SW480 (cell line): ENCODE data around the gene ZBTB32.
A peak's percentile ranks its signal among the peaks of the same experiment; 100 is the strongest.

ENCODE experiments used
- DNase-seq: peaks from one replicate; pipeline ENCODE4 v3.0.0-alpha.2; 2016; ENCODE audit warnings: low spot score

ZBTB32 gene

DNA sequence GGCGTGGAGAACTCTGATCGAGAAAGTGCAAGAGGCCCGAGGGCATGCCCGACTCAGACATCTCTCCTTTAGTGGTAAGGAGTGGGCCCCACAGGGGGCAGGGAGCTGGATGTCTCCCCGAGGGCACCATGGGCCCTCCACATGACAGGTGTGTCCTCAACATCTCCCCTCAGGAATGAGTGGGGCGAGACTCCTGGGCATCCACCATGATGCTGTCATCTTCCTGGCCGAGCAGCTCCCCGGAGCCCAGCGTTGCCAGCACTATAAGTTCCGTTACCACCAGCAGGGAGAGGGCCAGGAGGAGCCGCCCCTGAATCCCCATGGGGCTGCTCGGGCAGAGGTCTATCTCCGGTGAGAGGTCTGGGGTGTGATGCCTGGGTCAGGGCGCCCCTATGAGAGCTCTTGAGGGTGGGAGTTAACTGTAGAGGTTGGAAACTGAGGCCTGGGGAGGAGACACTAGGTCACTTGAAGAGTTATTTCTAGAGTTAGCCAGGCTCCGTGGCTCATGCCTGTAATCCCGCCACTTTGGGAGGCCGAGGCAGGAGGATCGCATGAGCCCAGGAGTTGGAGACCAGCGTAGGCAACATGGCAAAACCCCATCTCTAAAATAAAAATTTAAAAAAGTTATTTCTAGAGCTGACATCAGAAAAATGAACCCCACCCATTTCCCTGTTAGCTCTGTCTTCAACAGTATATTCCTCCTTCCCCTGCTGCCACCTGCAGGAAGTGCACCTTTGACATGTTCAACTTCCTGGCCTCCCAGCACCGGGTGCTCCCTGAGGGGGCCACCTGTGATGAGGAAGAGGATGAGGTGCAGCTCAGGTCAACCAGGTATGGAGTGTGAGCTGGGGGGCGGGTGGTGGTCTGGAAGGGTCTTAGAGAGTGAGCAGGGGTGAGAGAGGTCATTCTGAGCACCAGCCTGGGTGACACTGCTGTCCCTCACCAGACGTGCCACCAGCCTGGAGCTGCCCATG lies 32.8 kb downstream of the ZBTB32 start:
- DNase-seq = no peak

DNA sequence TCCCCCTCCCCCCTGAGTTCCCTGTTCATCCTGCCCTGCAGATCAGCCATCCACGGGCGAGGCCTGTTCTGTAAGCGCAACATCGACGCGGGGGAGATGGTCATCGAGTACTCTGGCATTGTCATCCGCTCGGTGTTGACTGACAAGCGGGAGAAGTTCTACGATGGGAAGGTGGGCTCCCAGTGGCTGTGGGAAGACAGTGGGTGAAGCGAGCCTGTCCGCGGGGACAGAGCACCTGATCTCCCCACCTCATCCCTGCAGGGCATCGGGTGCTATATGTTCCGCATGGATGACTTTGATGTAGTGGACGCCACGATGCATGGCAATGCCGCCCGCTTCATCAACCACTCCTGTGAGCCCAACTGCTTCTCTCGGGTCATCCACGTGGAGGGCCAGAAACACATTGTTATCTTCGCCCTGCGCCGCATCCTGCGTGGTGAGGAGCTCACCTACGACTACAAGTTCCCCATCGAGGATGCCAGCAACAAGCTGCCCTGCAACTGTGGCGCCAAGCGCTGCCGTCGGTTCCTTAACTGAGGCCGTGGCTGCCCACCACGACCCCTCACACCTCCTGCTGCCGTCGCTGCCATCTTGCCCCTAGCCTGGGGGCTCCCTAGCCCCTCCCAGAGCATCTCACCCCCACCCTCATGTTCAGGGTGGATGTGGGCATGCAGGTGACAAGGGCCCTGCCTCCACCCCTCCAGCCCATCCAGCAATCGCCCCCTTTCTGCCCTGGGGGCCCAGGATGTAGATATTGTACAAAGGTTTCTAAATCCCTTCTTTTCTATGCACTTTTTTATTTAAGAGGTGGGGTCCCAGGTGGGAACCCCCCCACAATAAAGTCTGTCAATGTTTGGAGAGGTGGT lies 33.9 kb downstream of the ZBTB32 start:
- no peak for DNase-seq

DNA sequence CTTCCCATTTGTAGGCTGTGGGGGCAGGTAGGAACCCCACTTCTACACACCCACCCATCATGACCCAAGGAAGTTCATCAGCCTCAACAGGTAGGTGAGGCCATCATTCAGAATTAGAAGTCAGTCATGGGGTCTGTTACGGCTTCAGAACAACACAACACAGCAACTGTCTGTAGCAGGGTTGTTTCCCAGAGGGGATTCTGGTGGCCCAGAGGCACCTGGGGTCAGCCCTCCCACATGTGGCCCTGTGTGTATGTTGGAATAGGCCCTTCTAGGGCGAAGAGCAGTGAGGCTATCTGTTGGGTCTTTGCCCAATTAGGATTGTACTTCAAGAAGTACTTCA lies 34.5 kb downstream of the ZBTB32 start:
- DNase-seq = no peak

DNA sequence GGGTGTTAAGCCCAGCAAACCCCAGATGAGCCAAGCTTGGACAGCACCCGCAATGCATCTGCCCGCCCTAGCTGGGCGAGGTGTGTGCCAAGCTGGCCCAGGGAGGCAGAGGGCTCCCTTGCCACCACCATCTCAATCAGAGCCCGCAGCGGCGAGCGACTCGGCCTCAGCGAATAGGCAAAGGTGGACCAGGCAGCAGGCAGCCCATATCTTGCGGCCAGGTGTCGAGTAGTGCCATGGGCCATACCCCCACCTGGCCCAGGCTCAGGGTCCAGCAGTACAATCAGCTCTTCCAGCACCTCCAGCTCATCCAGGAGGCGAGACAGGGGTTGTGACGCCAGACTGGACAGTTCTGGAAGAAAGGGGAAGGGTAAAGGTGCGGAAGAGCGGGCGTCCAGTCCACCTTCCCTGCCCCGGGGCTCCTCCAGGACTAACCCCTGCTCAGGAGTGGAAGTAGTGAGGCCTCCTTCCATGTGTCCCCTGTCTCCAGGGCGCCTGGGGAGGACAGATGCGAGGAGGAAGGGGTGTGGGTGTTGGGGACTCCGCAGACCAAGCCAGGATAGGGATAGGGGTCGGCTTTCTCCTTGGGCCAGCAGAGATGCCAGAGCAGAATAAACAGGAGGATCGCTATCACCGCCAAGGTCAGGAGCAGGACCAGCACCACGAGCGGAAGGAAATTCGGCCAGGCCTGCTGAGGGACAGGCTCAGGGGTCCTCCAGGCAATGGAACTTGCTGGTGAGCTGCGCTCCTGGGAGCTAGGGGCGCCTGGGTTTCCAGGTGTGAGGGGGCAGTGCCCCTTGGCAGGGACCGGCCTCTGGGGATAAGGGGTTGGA lies 35.1 kb downstream of the ZBTB32 start:
- no peak for DNase-seq

DNA sequence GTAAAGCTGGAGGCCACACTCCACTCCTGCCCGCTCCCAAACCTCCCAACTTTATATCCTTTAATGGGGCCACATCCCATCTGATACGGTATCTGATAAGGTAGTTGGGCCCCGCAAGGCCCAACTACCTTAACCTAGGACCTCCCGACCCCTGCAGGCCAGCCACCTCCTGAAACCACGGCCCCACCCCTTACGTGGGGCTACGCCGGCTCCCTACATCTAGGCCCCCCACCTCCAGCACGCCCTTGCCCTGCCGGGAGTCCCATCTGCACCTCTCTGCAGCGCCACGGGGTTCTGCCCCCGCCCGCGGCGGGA lies 35.7 kb downstream of the ZBTB32 start:
- DNase-seq = no peak

DNA sequence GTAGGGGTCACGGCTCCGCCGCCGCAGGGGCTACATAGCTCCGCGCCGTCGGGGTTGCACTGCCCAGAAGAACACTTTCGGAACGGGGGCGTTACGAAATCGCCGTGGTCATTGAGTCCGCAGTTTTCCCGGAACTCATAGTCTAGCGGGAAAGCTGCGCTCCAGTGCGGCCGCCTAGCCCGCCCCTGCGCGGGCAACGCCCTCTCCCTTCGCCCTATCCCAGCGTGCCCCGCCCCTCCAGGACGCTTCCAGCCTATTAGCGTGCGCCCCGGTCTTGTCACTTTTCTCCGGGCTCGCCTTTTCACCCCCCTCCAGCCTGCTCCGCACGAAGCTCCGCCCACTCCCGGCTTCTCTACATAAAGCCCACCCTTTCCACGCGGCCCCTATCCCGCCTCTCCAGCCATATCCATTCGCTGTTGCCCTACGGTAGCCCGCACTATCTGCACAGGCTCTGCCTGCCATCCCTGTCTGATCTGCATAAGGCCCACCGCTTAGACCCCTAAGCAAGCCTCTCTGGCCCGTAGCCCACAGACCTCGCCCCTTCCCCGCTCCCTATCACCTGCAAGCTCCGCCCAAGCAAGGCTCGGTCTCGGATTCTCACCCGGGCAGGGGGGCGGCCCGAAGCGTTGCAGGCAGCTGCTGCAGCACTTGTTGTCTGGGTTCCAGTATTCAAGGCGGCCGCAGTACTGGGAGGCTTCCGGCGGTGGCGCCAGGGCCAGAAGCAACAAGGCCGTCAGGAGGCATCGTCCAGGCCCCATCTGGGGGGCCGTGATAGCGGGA lies 36.3 kb downstream of the ZBTB32 start:
- DNase-seq = peak; percentile 99

DNA sequence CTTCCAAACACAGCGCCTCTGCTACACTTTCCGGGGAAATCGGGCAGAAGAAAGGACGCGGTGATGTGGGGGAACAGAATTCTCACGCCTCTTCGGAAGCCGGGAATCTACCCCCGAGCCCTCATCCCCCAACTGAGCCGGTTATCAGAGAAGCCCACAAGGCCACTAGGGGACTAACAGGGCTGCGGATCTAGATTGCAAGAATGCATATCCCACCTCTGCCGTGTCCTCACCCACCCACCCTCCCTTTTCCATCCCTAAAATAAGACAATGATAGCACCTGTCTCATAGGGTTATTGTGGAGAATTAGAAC lies 36.8 kb downstream of the ZBTB32 start:
- DNase-seq = no peak

DNA sequence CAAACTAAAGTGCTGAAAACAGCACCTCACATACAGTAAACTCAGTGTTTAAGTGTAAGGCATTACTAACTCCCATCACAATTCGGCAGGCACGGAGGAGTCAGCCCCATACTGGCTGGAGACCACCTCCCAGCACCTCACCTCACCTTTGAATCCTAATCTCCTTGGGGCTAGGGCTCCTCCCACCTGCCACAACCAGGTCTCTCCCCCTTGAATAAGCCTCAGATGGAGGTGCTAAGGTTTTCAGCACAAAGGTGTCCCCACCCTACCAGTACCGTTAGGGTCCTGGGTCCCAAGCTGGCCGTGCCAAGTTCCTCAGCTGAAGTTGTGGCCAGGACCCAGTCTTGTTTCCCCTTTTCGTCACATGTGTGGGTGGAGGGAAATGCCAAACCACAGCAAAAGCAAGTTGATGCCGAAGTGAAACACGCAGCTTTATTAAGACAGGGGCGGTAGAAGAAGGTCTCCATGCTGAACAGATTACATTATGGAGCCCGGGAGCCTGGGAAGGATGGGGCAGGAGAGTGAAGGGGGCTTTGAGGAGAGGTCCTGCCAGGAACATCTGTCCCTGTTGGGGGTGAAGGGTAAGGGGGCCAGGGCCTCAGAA lies 37.9 kb downstream of the ZBTB32 start, which contains the start of gene IGFLR1:
Gene IGFLR1, minus strand, starts transcription at position 332 of the 604 bp plus-strand sequence. CDS start 1,272 bp downstream, outside the sequence.
- DNase-seq = no peak

DNA sequence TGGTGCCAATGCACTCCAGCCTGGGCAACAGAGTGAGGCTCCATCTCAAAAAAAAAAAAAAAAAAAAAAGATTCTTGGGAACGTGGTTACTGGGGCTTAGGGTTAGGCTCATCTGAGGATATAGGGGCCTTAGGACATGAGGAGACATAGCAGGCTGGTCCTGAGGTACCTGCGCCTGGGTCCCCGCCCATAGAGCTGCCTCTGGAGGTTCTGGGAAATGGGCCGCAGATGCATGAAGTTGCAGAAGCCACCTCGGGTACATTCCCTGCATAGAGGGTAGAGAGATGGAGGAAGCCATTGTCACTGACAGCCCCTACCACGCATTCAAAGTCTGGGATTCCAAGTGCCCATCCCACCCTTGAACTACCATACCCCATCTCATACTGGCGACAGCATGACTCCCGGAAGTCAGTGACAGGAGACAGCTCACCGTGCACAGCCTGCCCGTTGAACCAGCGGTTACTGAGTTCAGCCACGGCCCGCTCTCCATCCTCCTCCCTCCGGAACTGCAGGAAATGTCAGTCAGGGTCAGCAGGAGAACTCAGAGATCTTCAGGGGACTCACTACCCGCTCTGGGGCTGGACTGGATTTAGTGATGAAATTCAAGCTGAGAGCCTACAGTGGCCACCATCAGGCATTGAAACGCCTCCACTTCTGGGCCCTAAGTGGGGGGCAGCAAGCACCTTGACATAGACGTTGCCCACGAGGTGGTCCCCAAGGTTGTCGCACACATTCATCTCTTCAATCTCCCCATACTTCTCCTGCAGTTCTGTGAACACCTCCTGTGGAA lies 39.5 kb downstream of the ZBTB32 start:
- no peak for DNase-seq

DNA sequence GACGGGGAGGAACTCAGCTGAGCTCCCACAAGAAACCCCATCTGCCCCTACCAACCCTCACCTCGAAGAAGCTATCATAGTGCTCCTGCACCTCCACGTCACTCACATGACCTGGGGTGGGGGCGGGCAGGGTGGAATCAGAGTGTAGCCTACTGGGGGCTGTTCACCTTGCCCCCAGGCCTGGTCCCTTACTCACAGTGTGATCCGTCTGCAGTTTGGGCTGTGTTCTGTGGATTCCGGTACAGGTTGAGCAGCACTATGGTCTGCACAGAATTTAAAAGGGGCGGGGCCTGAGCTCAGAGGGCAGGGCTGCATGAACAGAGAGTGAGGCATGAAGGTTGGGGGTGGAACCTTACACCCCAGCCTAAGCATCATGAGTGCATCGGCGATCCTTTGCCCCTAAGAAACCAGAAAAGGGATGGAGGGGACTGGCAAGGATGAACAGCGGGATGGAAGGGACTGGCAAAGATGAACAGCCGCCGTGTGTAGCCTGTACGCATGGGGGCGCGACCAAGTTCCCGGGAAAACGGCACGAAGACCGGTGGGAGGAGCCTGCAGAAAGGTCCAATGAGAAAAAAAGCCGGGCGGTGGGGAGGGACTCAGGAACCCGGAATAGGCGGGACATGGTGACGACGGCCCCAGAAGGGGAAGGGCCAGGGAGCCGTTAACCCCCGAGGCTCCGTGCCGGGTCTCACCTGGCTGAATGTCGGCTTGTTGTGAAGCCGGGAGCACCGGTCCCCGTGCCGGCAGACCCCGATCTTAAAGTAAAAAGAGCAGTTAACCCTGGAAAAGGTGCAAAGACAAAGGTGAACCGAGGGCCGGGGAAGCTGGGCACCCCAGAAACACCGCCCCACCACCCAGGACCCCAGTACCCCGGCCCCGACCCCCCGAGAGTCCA lies 40.3 kb downstream of the ZBTB32 start:
- peak; percentile 99 for DNase-seq

DNA sequence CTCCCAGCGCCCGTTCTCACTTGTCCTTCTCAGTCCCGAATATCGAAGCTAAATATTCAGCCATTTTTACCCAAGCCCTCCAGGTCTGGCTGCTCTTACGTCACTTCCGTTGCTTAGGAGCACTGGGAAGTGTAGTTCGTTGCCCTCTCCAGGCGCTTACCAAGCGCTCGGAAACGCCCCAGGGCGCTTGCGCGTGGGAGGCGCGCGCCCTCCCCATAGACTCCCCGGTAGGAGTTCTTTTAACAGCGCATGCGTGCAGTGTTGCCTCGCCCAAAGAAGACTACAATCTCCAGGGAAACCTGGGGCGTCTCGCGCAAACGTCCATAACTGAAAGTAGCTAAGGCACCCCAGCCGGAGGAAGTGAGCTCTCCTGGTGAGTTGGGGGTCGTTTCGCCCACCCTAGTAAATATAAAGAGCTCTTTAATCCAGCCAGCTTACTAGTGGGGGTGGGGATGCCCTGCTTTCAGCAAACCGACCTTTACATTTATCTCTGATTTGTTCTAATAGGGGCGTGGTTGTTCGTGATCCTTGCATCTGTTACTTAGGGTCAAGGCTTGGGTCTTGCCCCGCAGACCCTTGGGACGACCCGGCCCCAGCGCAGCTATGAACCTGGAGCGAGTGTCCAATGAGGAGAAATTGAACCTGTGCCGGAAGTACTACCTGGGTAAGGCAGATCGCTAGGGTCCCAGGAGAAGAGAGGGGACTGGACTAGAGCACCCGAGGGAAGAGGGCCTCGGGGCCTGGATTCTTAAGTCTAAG lies 41.1 kb downstream of the ZBTB32 start, which contains the start of the genes PSENEN and U2AF1L4:
Gene PSENEN, plus strand, starts transcription at position 324 of the 759 bp plus-strand sequence. Its CDS starts 280 bp downstream, at position 604.
Gene U2AF1L4, minus strand, starts transcription at position 91 of the 759 bp plus-strand sequence. Its CDS starts 27 bp downstream, at position 64.
- DNase-seq = peak; percentile 100

DNA sequence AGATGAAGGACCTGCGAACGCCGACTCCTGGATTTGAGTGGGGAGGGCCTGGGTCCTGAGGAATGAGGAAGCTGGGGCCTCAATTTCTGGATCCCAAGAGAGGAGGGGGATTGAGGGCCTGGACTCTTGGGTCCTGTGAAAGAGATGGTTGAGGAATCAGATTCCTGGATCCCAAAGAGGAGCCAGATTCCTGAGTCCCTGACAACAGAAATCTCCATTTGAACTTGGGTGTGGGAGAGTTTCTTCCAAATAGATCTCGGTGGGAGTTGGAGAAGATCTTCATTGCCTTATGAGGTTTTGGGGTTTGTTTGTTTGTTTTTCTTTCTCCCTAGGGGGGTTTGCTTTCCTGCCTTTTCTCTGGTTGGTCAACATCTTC lies 41.7 kb downstream of the ZBTB32 start:
- DNase-seq = no peak

DNA sequence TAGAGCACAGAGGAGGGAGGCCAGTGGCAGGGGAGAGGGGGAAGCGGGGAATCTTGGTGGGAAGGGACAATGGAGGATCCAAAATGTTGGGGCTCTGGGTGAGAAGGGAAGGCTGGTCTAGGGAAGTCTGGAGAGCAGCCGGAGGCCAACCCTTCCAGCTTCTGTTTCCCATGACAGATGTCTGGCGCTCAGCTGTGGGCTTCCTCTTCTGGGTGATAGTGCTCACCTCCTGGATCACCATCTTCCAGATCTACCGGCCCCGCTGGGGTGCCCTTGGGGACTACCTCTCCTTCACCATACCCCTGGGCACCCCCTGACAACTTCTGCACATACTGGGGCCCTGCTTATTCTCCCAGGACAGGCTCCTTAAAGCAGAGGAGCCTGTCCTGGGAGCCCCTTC lies 42.2 kb downstream of the ZBTB32 start:
- no peak for DNase-seq

DNA sequence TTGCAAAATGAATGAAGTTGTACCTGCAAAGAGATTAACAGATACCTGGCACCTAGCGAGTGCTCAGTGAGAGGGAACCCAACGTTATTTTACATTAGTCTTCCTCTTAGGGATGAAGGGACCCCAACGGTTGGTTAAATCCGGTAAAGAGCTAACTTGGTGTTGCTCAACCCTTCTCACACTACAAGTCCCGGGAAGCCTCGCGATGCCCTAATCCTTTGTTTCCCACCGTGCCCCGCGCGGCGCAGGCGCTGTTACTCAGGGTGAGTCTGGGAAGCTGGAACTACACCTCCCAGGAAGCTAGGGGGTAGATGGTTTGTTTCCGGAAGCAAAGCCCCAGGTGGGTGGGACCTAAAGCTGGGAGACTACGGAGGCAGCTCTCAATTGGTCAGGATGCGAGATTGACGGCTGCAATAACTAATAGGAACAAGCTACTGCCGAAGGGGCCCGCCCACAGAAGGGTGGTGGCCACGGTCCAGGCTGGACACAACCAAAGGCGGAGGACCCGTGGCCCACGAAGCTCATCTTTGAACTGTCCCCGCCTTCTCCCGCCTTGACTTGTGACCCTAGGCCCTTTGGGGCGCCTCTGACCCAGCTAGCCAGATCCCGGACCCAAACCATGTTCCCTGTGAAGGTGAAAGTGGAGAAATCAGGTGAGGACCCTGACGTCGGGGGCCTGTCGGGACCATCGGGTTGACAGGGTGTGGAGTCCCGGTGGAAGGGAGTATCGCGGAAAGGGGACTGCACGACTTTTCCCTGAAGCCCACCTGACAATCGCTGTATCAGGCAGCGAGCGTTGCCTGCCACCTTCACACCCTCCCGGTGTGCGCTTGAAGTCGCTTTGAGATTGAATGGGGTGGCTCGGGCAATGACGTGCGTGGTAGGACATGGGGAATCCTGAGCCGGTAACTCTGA lies 44.0 kb downstream of the ZBTB32 start, which contains the start of gene LIN37:
Gene LIN37, plus strand, starts transcription at position 471 of the 915 bp plus-strand sequence. Its CDS starts 149 bp downstream, at position 620.
- DNase-seq = peak; percentile 100

DNA sequence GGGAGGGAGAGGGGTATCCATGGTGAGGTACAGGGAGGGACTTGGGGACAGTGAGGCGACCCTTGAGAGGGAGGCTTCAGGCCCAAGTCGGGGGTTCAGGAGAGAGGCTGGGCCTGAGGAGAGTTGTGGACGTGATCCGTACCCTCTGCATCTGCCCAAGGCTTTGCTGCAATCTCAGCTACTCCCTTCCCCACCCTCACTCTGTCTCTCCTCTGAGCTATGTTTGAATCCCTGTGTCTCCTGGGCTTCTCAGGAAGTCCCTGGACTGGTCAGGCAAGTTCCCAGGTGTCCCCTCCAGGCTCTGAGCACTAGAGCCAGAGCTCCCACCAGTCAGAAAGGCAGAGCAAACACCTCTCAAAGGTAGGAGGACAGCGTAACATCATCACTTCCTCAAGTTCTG lies 45.8 kb downstream of the ZBTB32 start:
- no peak for DNase-seq

DNA sequence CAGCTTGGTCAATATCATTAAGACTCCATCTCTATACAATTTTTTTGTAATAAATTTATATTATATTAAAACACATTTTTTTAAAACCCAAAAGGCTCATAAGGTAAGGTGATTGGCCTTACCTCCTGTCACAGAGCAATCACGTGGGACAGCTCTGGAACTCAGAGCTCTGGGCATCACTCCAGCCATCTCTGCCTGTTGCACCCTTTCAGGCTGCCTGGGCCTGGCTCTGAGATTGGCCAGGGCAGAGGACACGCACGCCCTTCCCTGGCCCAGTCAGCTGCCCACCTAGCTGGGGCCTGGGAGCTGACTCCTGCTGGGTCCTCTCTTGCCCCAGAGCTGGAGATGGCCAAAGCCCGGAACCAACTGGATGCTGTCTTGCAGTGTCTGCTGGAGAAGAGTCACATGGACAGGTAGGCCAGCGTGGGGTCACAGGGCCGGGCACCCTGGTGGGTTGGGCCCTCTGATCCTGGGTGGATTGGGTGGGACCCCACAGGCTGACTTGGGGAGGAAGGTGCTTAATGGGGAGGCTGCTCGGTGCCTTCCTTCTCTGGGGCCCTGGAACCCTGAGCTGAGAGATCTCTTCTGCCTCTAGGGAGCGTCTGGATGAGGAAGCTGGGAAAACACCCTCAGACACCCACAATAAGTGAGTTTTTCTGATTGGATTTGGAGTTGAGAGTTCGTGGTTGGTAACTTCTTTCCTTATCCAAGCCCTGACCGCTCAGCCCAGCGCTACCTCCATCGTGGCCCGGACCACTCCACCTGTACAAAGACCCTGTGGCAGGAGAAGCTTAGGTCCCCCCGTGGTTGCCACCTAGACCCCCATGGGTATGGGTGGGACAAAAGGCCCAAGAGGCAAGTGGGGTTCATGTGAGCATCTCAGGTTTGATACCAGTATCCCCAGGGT lies 47.7 kb downstream of the ZBTB32 start:
- no peak for DNase-seq
